Neural cell (in vitro differentiated cells): ENCODE data around the gene TTC32.

Experiments
- EP300 ChIP-seq: fragments of 450-650 bp; conservative IDR thresholded peaks from 2 replicates; pipeline ENCODE4 v1.6.1; 2014; ENCODE audit warnings: antibody characterized with exemption, mild to moderate bottlenecking, moderate library complexity; ENCODE audit not compliant: poor library complexity, severe bottlenecking
- EZH2 ChIP-seq: fragments of 200-600, 300-800 bp; shearing (Covaris generic), sonication (generic); IDR thresholded peaks from 2 replicates; pipeline ENCODE4 v1.6.1; 2014; ENCODE audit warnings: antibody characterized with exemption, low read length, borderline replicate concordance, mild to moderate bottlenecking; ENCODE audit not compliant: insufficient read depth, poor library complexity, severe bottlenecking

GRCh38 chr2:19872302-19872701 lies 29.5 kb downstream of the TTC32 start:
- TF ChIP-seq EZH2 (no peak), EP300 (no peak)
